Esophagus muscularis mucosa (tissue), 4 donors: ENCODE measurements around the gene THEMIS. TPM values are rescaled to one million over a fixed set of nuclear protein-coding genes. Genes with fewer than 3 reads are reported as not detected.

Source experiments
- DNase-seq: peaks from one replicate; pipeline ENCODE4 v3.0.0-alpha.2; 2017; ENCODE audit errors: extremely low spot score
- H3K27ac ChIP-seq, 4 donors: fragments of 200-600 bp; sonication (generic); replicated peaks in 1 of 4; 1 replicate in 3 of 4; 2 replicates in 1 of 4; pipeline ENCODE4 v1.5.1; 2016 to 2019; ENCODE audit warnings: mild to moderate bottlenecking in 1 of 4
- H3K27me3 ChIP-seq, 4 donors: fragments of 200-600 bp; sonication (generic); one replicate each; pipeline versions ENCODE4 v1.5.1 to v1.6.0; 2016 to 2019
- H3K36me3 ChIP-seq, 4 donors: fragments of 200-600 bp; sonication (generic); one replicate each; pipeline ENCODE4 v1.5.1; 2016 to 2019
- H3K4me1 ChIP-seq, 4 donors: fragments of 200-600 bp; sonication (generic); one replicate each; pipeline ENCODE4 v1.5.1; 2016 to 2019
- H3K4me3 ChIP-seq, 4 donors: fragments of 200-600 bp; sonication (generic); 1 replicate in 2 of 4; 2 replicates in 2 of 4; pipeline ENCODE4 v1.5.1; 2016 to 2019; ENCODE audit warnings: mild to moderate bottlenecking in 4 of 4, moderate library complexity in 1 of 4
- H3K9me3 ChIP-seq, 4 donors: fragments of 200-600 bp; sonication (generic); 1 replicate in 3 of 4; 2 replicates in 1 of 4; pipeline ENCODE4 v1.5.1; 2016 to 2019
- CTCF ChIP-seq, 3 experiments: fragments of 200-600 bp in 2 of 3; fragments of 450-650 bp in 1 of 3; sonication (generic) in 2 of 3; IDR thresholded peaks; one replicate each; pipeline ENCODE4 v1.5.1; 2017 to 2019; ENCODE audit warnings: antibody characterized with exemption in 3 of 3, mild to moderate bottlenecking in 2 of 3, moderate library complexity in 1 of 3
- EP300 ChIP-seq: sonication (generic); formaldehyde crosslinking; IDR thresholded peaks from one replicate; pipeline ENCODE4 v1.6.1; 2017; ENCODE audit warnings: antibody characterized with exemption
- POLR2A ChIP-seq: fragments of 450-650 bp; IDR thresholded peaks from one replicate; pipeline ENCODE4 v1.6.1; 2017; ENCODE audit warnings: antibody characterized with exemption, moderate library complexity, mild to moderate bottlenecking, low read depth
- POLR2AphosphoS5 ChIP-seq, 2 donors: sonication (generic); formaldehyde crosslinking; IDR thresholded peaks; one replicate each; pipeline ENCODE4 v1.6.1; 2017; ENCODE audit warnings: antibody characterized with exemption in 2 of 2
- WGBS: methylation state at CpG from one replicate; pipeline ENCODE4 v1.1.5; 2018; 5-methylcytosine and 5-hydroxymethylcytosine counted together
- intact Hi-C: fragments of 100-400 bp; cut with DNase I; formaldehyde crosslinking; loops from one replicate; pipeline ENCODE4 v1.15.1; 2023
- total RNA-seq, 4 donors: library from RNA; depleted of rRNA; stranded (reverse); fragments of >200 nt; gene quantifications; one replicate each; pipeline versions ENCODE4 v1.1.0 to v1.2.1, GENCODE V29; 2016

Gene THEMIS
- total RNA-seq: under 1 TPM; 0.23 to 0.99 (median 0.61) TPM

GRCh38 chr6:127900935-127901334, at the start of gene THEMIS:
TSS of gene THEMIS (minus strand) at chr6:127901058. CDS start at chr6:127900932, 126 bp downstream.
- no peak within 1 kb of the TSS for H3K4me3 ChIP-seq
- intact Hi-C loops: no loop called here
- DNase-seq: no peak
- H3K27ac ChIP-seq: no peak within 1 kb of the TSS
- no peak for TF ChIP-seq CTCF (IDR thresholded peaks at IDR 0.05)
- TF ChIP-seq POLR2AphosphoS5 (IDR thresholded peaks at IDR 0.05): no peak
- no peaks in the 10 kb centered on the region for H3K9me3 ChIP-seq
- no peaks in the 10 kb centered on the region for H3K36me3 ChIP-seq
- no peaks in the 10 kb centered on the region for H3K4me1 ChIP-seq
- H3K27me3 ChIP-seq: no peaks in the 10 kb centered on the region
- WGBS: 73% methylated on average over 2 of the region's 2 CpGs

GRCh38 chr6:127949251-127949650, 48.4 kb upstream of the THEMIS start:
- no peak overlapping the region for H3K4me3 ChIP-seq
- TF ChIP-seq EP300: no peak
- no peak for TF ChIP-seq POLR2A
- TF ChIP-seq POLR2AphosphoS5 (IDR thresholded peaks at IDR 0.05): no peak
- DNase-seq: no peak

GRCh38 chr6:127946388-127946787, 45.5 kb upstream of the THEMIS start:
- Histone ChIP-seq H3K4me3 (no peak overlapping the region), H3K4me1 (no peaks in the 10 kb centered on the region), H3K36me3 (no peaks in the 10 kb centered on the region), H3K27me3 (no peaks in the 10 kb centered on the region), H3K27ac (no peak overlapping the region), H3K9me3 (peaks cover 0 to 5% (median 2%) of the 10 kb centered on the region in 4 donors)
- TF ChIP-seq POLR2AphosphoS5 (IDR thresholded peaks at IDR 0.05) (no peak), CTCF (IDR thresholded peaks at IDR 0.05) (no peak), POLR2A (no peak), EP300 (no peak)
- no peak for DNase-seq
- WGBS: 94% methylated on average over 2 of the region's 2 CpGs
- intact Hi-C loops: no loop called here

More at GRCh38 chr6:127949251-127949650, 48.4 kb upstream of the THEMIS start:
- Histone ChIP-seq H3K27me3 (no peaks in the 10 kb centered on the region), H3K4me1 (no peaks in the 10 kb centered on the region), H3K9me3 (peaks cover 0 to 5% (median 2%) of the 10 kb centered on the region in 4 donors), H3K36me3 (no peaks in the 10 kb centered on the region), H3K27ac (no peak overlapping the region)
- WGBS: 96% methylated on average over 3 of the region's 3 CpGs
- intact Hi-C loops: no loop called here

GRCh38 chr6:127945434-127946097, 44.7 kb upstream of the THEMIS start:
- DNase-seq: no peak
- Histone ChIP-seq H3K27ac (no peak overlapping the region), H3K9me3 (peaks cover 0 to 5% (median 2%) of the 10 kb centered on the region in 4 donors), H3K36me3 (no peaks in the 10 kb centered on the region), H3K4me1 (no peaks in the 10 kb centered on the region), H3K4me3 (no peak overlapping the region), H3K27me3 (no peaks in the 10 kb centered on the region)
- TF ChIP-seq POLR2A (no peak), POLR2AphosphoS5 (IDR thresholded peaks at IDR 0.05) (no peak), EP300 (no peak), CTCF (IDR thresholded peaks at IDR 0.05) (no peak)
- intact Hi-C loops: no loop called here
- WGBS: 91% methylated on average over 3 of the region's 3 CpGs

GRCh38 chr6:127941228-127941627, 40.4 kb upstream of the THEMIS start:
- Histone ChIP-seq H3K4me1 (no peaks in the 10 kb centered on the region), H3K27ac (no peak overlapping the region), H3K36me3 (no peaks in the 10 kb centered on the region), H3K27me3 (no peaks in the 10 kb centered on the region), H3K9me3 (no peaks in the 10 kb centered on the region), H3K4me3 (no peak overlapping the region)
- whole genome bisulfite sequencing: 93% methylated on average over 5 of the region's 5 CpGs
- TF ChIP-seq EP300: no peak
- TF ChIP-seq POLR2AphosphoS5 (IDR thresholded peaks at IDR 0.05): no peak
- no peak for TF ChIP-seq CTCF (IDR thresholded peaks at IDR 0.05)
- TF ChIP-seq POLR2A: no peak
- intact Hi-C loops: no loop called here
- DNase-seq: no peak
